Measurements from ENCODE around the gene HEPACAM2.

Gene HEPACAM2

DNA sequence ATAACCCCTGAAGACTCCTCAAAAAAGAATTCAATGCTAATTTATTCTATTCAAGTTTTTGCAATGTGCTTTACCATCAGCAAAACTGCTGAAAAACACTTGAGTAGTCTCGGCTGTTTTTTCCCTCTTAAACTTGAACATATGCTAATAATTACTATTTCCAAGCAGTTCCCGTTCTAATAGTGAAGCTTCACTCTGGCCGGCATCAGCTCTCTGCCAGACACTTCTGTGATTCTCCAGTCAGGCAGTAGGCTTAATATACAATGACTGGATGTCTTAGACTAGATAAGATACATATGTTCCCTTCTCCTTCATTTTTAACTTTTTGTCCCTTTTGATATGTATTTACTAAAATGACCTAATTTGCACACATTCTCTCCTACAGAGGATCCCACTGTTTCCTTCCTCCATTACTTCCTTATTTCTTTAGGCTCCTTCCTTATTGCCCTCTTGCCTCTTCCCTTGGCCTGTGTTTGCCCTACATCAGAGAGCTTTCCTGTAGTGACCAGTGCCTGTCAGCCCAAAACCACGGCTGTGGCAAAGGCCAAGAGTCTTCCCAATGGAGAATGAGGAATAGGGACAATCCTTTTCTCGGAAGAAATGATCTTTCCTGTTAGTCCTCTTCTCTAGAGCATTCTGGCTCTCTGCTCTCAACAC lies 23.5 kb downstream of the HEPACAM2 start:
- no peak for DNase-seq

- DNase-seq: no peak
Measured at GRCh38 chr7:93198472-93198871, 27.8 kb downstream of the HEPACAM2 start.

- DNase-seq: no peak
Measured at GRCh38 chr7:93196336-93196735, 29.9 kb downstream of the HEPACAM2 start.

DNA sequence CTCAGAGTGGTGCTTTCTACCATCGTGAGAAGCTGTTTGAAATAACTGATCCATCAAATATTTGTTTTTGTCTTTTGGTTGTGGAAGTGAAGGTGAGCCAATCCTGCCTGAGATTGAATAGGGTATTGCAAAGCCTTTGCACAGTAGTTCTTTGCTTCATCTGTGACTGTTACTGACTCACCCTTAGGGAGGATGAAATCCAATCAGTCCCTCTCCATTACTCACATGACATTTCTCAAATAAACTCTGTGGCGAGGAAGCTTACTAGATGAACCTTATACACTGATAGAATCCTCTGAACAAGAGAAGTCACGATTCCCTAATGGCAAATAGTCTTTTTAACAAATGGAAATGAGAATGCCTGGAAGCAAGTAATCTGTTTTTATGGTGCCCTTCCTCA lies 31.9 kb downstream of the HEPACAM2 start:
- DNase-seq: no peak

- no peak for DNase-seq
Measured at GRCh38 chr7:93188870-93189634, 37.2 kb downstream of the HEPACAM2 start.

GRCh38 chr7:93185303-93186027 lies 40.8 kb downstream of the HEPACAM2 start:
- no peak for DNase-seq

GRCh38 chr7:93179173-93179572 lies 47.1 kb downstream of the HEPACAM2 start:
- DNase-seq: no peak

GRCh38 chr7:93178213-93178612 lies 48.1 kb downstream of the HEPACAM2 start:
- DNase-seq: no peak

- no peak for DNase-seq
Measured at GRCh38 chr7:93176992-93177580, 49.2 kb downstream of the HEPACAM2 start.

DNA sequence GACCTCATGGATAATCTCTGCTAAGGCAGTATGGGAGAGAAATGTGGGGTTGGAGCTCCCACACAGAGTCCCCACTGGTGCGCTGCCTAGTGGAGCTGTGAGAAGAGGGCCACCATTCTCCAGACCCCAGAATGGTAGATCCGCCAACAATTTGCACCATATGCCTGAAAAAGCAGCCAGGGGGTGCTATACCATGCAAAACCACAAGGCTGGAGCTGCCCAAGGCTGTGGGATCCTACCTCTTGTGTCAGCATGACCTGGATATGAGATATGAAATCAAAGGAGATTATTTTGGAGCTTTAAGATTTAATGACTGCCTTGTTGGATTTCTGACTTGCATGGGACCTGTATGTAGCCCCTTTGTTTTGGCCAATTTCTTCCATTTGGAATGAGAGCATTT lies 51.0 kb downstream of the HEPACAM2 start:
- no peak for DNase-seq

DNA sequence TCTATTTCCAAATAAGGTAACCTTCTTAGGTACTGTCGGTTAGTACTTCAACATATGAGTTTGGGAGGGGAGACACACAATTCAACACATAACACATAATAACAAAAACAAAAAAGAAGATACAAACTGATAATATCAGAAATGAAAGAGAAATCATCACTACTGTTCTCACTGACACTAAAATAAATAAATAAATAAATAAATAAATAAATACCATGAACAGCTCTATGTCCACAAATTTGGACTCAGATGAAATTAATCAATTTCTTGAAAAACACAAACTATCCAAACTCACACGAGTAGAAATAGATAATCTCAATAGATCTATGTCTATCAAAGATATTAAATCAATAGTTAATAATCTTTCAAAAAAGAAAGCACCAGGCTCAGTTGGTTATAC lies 53.6 kb downstream of the HEPACAM2 start:
- no peak for DNase-seq

DNA sequence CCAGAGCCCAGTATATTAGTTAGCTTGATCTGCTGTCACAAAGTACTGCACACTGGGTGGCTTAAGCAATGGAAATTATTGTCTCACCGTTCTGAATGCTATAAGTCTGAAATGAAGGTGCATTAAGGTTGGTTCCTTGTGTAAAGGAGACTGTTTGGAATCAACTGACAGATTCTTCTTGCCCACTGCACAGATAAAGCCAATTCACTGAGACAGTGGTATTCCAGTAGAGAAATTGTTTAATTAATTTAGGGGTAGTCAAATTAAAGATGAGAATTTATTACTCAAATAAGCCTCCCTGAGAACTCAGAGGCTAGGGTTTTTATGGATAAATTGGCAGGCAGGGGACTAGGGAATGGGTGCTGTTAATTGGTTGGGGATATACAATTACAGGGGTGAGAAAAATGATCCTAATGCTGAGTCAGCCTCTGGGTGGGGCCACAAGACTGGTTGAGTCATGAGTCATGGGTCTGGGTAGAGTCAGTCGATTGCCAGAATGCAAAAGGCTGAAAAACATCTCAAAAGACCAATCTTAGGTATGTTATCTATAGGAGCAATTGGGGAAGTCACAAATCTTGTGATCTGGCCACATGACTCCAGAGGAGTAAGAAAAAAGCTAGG lies 54.6 kb downstream of the HEPACAM2 start:
- DNase-seq: no peak

- DNase-seq: no peak
Measured at GRCh38 chr7:93165447-93165846, 60.8 kb downstream of the HEPACAM2 start.

DNA sequence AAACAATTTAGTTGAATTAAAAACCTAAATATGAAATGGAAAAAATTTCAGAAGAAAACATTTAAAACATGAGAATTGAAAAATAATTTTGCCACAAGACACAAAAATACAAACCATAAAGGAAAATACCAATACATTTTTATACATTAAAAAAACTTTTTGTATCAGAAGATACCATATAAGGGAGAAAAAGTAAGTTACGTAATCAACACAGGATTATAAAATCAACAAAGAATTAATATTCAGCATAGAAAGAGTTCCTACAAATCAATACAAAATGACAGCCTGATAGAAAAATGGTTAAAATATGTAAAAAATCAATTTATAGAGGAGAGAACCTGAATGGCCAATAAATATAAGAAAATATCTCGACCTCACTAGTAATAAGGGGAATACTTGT lies 61.5 kb downstream of the HEPACAM2 start:
- no peak for DNase-seq

DNA sequence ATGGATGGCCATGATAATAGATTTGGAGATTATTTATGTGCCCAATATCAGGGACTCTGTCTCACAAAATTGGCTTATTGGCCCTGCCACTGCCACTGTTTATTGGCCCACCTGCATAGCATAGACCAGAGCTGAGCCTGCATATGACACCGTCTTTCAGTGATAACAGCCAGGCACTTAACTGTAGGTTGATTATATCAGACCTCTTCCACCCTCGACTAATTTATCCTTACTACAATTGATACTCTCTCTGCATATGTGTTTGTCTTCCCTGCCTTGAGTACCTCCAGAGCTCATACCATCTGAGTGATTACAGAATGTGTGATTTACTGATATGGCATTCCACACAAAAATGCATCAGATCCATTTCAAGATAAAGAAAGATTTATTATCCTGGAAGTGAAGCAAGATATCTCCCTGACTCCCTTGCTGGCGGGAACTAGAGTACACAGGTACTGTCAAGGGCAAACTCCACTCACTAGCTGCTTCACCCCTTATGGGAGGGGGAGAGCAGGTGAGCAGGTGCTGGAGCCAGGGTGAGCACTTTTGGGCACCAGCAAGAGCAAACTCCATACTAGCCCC lies 65.0 kb downstream of the HEPACAM2 start:
- no peak for DNase-seq

GRCh38 chr7:93160410-93160809 lies 65.9 kb downstream of the HEPACAM2 start:
- no peak for DNase-seq

DNA sequence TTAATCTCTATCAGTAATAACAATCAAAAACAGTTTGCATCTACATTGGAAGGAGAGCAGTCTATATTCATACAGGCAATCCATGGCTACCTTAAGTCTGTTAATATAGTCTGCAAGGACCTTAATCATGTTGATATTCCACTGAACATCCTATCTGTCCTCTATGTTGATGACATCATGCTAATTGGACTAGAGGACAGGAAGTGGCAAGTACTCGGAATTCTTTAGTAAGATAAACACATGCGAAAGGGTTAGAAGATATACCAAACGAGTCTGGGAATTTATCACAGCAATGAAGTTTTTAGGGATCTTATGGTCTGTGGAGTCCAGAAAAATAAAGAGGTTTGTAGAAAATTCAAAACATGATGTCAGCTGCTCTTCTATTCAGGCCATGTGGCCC lies 66.8 kb downstream of the HEPACAM2 start:
- DNase-seq: no peak

DNA sequence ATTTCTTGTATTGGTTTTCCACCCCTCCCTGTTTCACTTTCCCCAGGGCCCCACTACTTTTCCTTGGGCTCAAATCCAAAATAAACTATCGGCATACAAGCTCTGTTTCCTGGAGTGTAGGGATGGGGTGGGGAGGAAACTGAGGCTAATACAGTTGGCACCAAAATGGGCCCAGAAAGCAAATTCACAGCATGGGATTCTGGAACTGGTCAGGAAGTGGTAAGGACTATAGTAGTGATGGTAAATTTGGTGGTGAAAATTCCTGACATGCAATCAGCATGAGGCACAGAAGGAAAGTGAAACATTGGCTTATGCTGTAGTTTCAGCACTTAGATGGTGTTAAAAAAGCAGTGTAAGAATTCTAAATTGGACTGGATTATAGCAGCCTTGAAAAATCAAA lies 69.4 kb downstream of the HEPACAM2 start:
- DNase-seq: no peak

GRCh38 chr7:93150200-93150835 lies 76.0 kb downstream of the HEPACAM2 start:
- no peak for DNase-seq

DNA sequence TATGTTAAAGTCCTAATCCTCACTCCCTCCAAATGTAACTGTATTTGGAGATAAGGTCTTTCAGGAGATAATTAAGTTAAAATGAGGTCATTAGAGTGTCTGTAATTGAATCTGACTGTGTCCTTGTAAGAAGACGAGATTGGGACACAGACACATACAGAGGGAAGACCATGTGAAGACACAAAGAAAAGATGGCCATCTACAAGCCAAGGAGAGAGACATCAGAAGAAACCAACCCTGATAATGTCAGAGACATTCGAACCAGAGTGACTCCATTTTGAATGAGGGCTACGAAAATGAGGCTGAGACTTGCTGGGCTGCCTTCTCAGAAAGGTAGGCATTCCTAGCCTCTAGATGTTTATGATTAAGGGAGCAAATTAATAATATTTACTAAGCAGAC lies 77.5 kb downstream of the HEPACAM2 start:
- DNase-seq: no peak

DNA sequence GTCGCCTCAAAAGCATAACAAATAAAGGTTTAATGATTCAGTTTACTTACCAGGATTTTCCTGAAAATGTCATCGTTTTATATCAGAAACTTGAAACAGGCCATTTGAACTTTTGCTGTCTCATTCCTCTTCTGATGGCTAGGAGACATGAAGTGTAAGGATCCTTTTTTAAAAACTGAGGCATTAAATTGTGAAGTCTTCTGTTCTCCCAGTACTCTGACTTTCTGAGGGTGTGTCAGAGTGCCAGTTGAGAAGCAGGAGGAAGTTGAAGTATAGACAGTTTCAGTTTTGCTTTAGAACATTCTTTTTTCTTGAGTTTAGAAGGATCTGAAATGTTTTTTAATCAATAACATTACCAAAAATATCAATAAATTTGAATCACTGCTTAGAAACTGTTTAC lies 78.1 kb downstream of the HEPACAM2 start, which contains the start of gene SAMD9L:
Gene SAMD9L (minus strand): TSS at position 242 of the 400 bp plus-strand sequence. CDS start 12,414 bp downstream, outside the sequence.
- no peak for DNase-seq

DNA sequence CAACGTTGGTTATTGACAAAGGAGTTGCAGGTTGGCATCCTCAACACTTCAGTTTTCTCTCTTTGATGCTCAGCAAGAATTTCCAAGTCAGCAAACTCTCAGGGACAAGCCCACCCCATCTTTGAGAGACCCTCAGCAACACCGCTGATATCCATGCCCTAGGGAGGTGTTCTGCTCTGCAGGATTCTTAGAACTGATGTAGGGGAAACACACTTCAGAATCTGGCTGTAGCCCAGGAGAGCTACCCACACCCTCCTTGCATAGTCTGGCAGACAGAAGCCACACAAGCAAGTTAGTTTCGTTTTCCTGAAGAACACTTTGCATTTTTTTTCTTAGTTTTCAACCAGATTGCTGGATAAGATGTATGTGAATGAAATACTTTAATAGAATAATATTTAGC lies 78.9 kb downstream of the HEPACAM2 start:
- DNase-seq: no peak

All from cortex of kidney (tissue), 1 donor.